H1 (cell line): ENCODE measurements around the gene CTNNA3. TPM values are rescaled to one million over a fixed set of nuclear protein-coding genes. Genes with fewer than 3 reads are reported as not detected.

ENCODE experiments used
- CTCF ChIA-PET: fragments of 300-600 bp; sonication (Branson Sonifier 250); formaldehyde crosslinking; loops from one replicate; lab custom pipeline; 2021; ENCODE audit not compliant: partially characterized antibody; lab: Charles Lee
- POLR2A ChIA-PET: fragments of 300-600 bp; sonication (Branson Sonifier 250); formaldehyde crosslinking; loops from one replicate; lab custom pipeline; 2021; ENCODE audit warnings: inconsistent platforms; ENCODE audit not compliant: partially characterized antibody; lab: Charles Lee
- DNase-seq, 2 experiments: peaks; one replicate each; pipeline versions ENCODE4 v3.0.0 to v3.0.0-alpha.2; 2010 to 2022; ENCODE audit warnings: low spot score in 2 of 2, low read depth in 1 of 2, mixed read lengths in 1 of 2
- FAIRE-seq: peaks from 2 replicates; lab custom pipeline; 2011; peaks lifted over from hg19 to GRCh38; lab: Jason Lieb, UNC
- H2AFZ ChIP-seq: 2 replicates; pipeline ENCODE4 v1.8.1; 2012; ENCODE audit warnings: low read length, inconsistent platforms
- H2AK5ac ChIP-seq: 2 replicates; pipeline ENCODE4 v1.6.1; 2013; ENCODE audit warnings: low read depth, low read length
- H2BK120ac ChIP-seq: replicated peaks from 2 replicates; pipeline ENCODE3; 2013; ENCODE audit warnings: low read depth, low read length, inconsistent platforms
- H2BK12ac ChIP-seq: 2 replicates; pipeline ENCODE4 v1.6.1; 2013; ENCODE audit warnings: low read depth, low read length
- H2BK15ac ChIP-seq: 2 replicates; pipeline ENCODE4 v1.6.1; 2013; ENCODE audit warnings: low read length
- H2BK20ac ChIP-seq: 2 replicates; pipeline ENCODE4 v1.6.1; 2013; ENCODE audit warnings: low read length
- H2BK5ac ChIP-seq: 2 replicates; pipeline ENCODE4 v1.6.1; 2013; ENCODE audit warnings: low read depth, low read length
- H3K14ac ChIP-seq: 2 replicates; pipeline ENCODE4 v1.6.1; 2013; ENCODE audit warnings: inconsistent platforms; ENCODE audit not compliant: insufficient read length
- H3K18ac ChIP-seq: 2 replicates; pipeline ENCODE4 v1.6.1; 2013; ENCODE audit warnings: low read length; ENCODE audit errors: extremely low read depth
- H3K23ac ChIP-seq: 2 replicates; pipeline ENCODE4 v1.6.1; 2013; ENCODE audit warnings: inconsistent platforms; ENCODE audit not compliant: insufficient read length
- H3K23me2 ChIP-seq: 2 replicates; pipeline ENCODE4 v1.6.1; 2013; ENCODE audit warnings: low read depth, low read length
- H3K27ac ChIP-seq: 2 replicates; pipeline ENCODE4 v1.6.1; 2011; ENCODE audit warnings: low read depth, low read length, inconsistent platforms
- H3K27me3 ChIP-seq, 4 experiments: replicated peaks in 1 of 4; 1 replicate in 1 of 4; 2 replicates in 3 of 4; pipeline versions ENCODE4 v1.6.1 to v1.8.1; 2011 to 2013; ENCODE audit warnings: low read length in 3 of 4, mild to moderate bottlenecking in 3 of 4, inconsistent platforms in 2 of 4, mixed read lengths in 2 of 4, moderate library complexity in 1 of 4; ENCODE audit not compliant: control insufficient read depth in 3 of 4, insufficient read depth in 3 of 4; ENCODE audit errors: extremely low read depth in 1 of 4
- H3K36me3 ChIP-seq, 4 experiments: 2 replicates each; pipeline versions ENCODE4 v1.6.1 to v1.8.1; 2011 to 2013; ENCODE audit warnings: mild to moderate bottlenecking in 4 of 4, low read length in 3 of 4, moderate library complexity in 2 of 4, control low read depth in 1 of 4, inconsistent platforms in 1 of 4; ENCODE audit not compliant: insufficient read depth in 4 of 4, control insufficient read depth in 2 of 4
- H3K4ac ChIP-seq: replicated peaks from 2 replicates; pipeline ENCODE3; 2013; ENCODE audit warnings: low read length, low read depth, mixed read lengths, inconsistent platforms; ENCODE audit not compliant: insufficient read length
- H3K4me1 ChIP-seq, 4 experiments: replicated peaks in 1 of 4; 1 replicate in 1 of 4; 2 replicates in 3 of 4; pipeline versions ENCODE4 v1.6.1 to v1.8.1; 2011 to 2013; ENCODE audit warnings: low read length in 3 of 4, inconsistent platforms in 2 of 4, mixed read lengths in 1 of 4; ENCODE audit not compliant: insufficient read depth in 4 of 4, control insufficient read depth in 3 of 4
- H3K4me2 ChIP-seq, 2 experiments: 2 replicates each; pipeline versions ENCODE4 v1.6.1 to v1.8.1; 2011 to 2013; ENCODE audit warnings: low read depth in 2 of 2, low read length in 2 of 2, control low read depth in 1 of 2, inconsistent platforms in 1 of 2, mild to moderate bottlenecking in 1 of 2; ENCODE audit not compliant: insufficient read depth in 1 of 2
- H3K4me3 ChIP-seq, 4 experiments: fragments of 200-600, 300-600 bp in 1 of 4; sonication (generic), shearing (Covaris generic), sonication (Bioruptor Twin) in 1 of 4; 2 replicates each; pipeline versions ENCODE4 v1.5.1 to v1.8.1; 2011 to 2016; ENCODE audit warnings: low read length in 4 of 4, low read depth in 3 of 4, control low read depth in 2 of 4, inconsistent platforms in 2 of 4, mild to moderate bottlenecking in 2 of 4, mixed read lengths in 1 of 4, moderate library complexity in 1 of 4; ENCODE audit not compliant: insufficient read depth in 2 of 4; ENCODE audit errors: extremely low read depth in 1 of 4
- H3K56ac ChIP-seq: replicated peaks from 2 replicates; pipeline ENCODE3; 2013; ENCODE audit warnings: low read depth, mild to moderate bottlenecking, mixed read lengths, low read length, inconsistent platforms; ENCODE audit not compliant: insufficient read length
- H3K79me1 ChIP-seq: 2 replicates; pipeline ENCODE4 v1.6.1; 2013; ENCODE audit warnings: low read depth, low read length, control low read depth
- H3K79me2 ChIP-seq, 2 experiments: 2 replicates each; pipeline versions ENCODE4 v1.6.1 to v1.8.1; 2012 to 2013; ENCODE audit warnings: low read length in 2 of 2, mild to moderate bottlenecking in 2 of 2, inconsistent platforms in 1 of 2; ENCODE audit not compliant: insufficient read depth in 2 of 2, control insufficient read depth in 1 of 2
- H3K9ac ChIP-seq, 4 experiments: replicated peaks in 1 of 4; 1 replicate in 1 of 4; 2 replicates in 3 of 4; pipeline versions ENCODE4 v1.6.1 to v1.8.1; 2011 to 2013; ENCODE audit warnings: low read depth in 3 of 4, low read length in 3 of 4, control low read depth in 2 of 4, mild to moderate bottlenecking in 2 of 4, moderate library complexity in 2 of 4, inconsistent platforms in 1 of 4; ENCODE audit errors: extremely low read depth in 1 of 4
- H3K9me3 ChIP-seq, 2 experiments: 2 replicates each; pipeline versions ENCODE4 v1.6.1 to v1.8.1; 2012 to 2013; ENCODE audit warnings: mild to moderate bottlenecking in 2 of 2, moderate library complexity in 2 of 2, control low read depth in 1 of 2, inconsistent platforms in 1 of 2, low read depth in 1 of 2, low read length in 1 of 2, mixed read lengths in 1 of 2; ENCODE audit not compliant: insufficient read depth in 2 of 2
- H4K20me1 ChIP-seq, 2 experiments: replicated peaks in 1 of 2; 2 replicates each; pipeline versions ENCODE3 to v1.8.1; 2011 to 2013; ENCODE audit warnings: inconsistent platforms in 2 of 2, low read length in 2 of 2, mild to moderate bottlenecking in 1 of 2; ENCODE audit not compliant: insufficient read depth in 2 of 2, control insufficient read depth in 1 of 2
- H4K5ac ChIP-seq: 2 replicates; pipeline ENCODE4 v1.6.1; 2013; ENCODE audit warnings: low read length, low read depth, mixed read lengths, inconsistent platforms; ENCODE audit not compliant: insufficient read length
- H4K8ac ChIP-seq: 2 replicates; pipeline ENCODE4 v1.8.0; 2013; ENCODE audit warnings: mild to moderate bottlenecking, moderate library complexity, low read length, inconsistent platforms; ENCODE audit not compliant: insufficient read depth; ENCODE audit errors: extremely low read depth
- H4K91ac ChIP-seq: replicated peaks from 2 replicates; pipeline ENCODE3; 2013; ENCODE audit warnings: low read length, mixed read lengths, inconsistent platforms; ENCODE audit not compliant: insufficient read length
- BRCA1 ChIP-seq: IDR thresholded peaks from 2 replicates; pipeline ENCODE4 v1.6.1; 2012; ENCODE audit warnings: low read depth, low read length, improper control_type of control experiment
- CTBP2 ChIP-seq: IDR thresholded peaks from 2 replicates; pipeline ENCODE4 v1.7.0; 2011; ENCODE audit warnings: borderline replicate concordance, mild to moderate bottlenecking, moderate library complexity, mixed read lengths, low read length; ENCODE audit not compliant: insufficient read depth, insufficient read length
- E2F6 ChIP-seq: IDR thresholded peaks from 2 replicates; pipeline ENCODE4 v1.6.1; 2012; ENCODE audit warnings: inconsistent platforms
- JUND ChIP-seq: IDR thresholded peaks from 2 replicates; pipeline ENCODE4 v1.6.1; 2011; ENCODE audit warnings: mild to moderate bottlenecking, improper control_type of control experiment, low read length
- NANOG ChIP-seq: IDR thresholded peaks from 2 replicates; pipeline ENCODE4 v1.6.1; 2011; ENCODE audit warnings: low read length, low read depth, mild to moderate bottlenecking, inconsistent platforms; ENCODE audit not compliant: insufficient read depth, poor library complexity, severe bottlenecking
- POU5F1 ChIP-seq: IDR thresholded peaks from 2 replicates; pipeline ENCODE4 v1.6.1; 2011; ENCODE audit warnings: low read depth, mild to moderate bottlenecking, low read length, moderate library complexity
- RNF2 ChIP-seq: fragments of 200-900, 300-1000 bp; sonication (generic); IDR thresholded peaks from 2 replicates; pipeline ENCODE4 v1.7.1; 2016; ENCODE audit warnings: borderline replicate concordance, low read depth, mild to moderate bottlenecking, antibody characterized with exemption, low read length; ENCODE audit not compliant: poor library complexity, severe bottlenecking; ENCODE audit errors: missing control alignments
- SIN3A ChIP-seq, 2 experiments: IDR thresholded peaks in 1 of 2; conservative IDR thresholded peaks in 1 of 2; 2 replicates each; pipeline ENCODE4 v1.6.1; 2011 to 2012; ENCODE audit warnings: low read length in 2 of 2, improper control_type of control experiment in 1 of 2, low read depth in 1 of 2, mild to moderate bottlenecking in 1 of 2
- SIX5 ChIP-seq: IDR thresholded peaks from 2 replicates; pipeline ENCODE4 v1.6.1; 2011; ENCODE audit warnings: mild to moderate bottlenecking, low read depth, low read length
- SP4 ChIP-seq: IDR thresholded peaks from 2 replicates; pipeline ENCODE4 v1.6.1; 2012; ENCODE audit warnings: low read length, inconsistent platforms
- TCF12 ChIP-seq: IDR thresholded peaks from 2 replicates; pipeline ENCODE4 v1.6.1; 2011; ENCODE audit warnings: low read depth, mild to moderate bottlenecking, low read length
- WGBS, 2 experiments: shearing (Covaris generic) in 1 of 2; methylation state at CpG; one replicate each; pipeline versions ENCODE4 v1.1.6 to v1.1.7; 2013 to 2015; ENCODE audit warnings: low lambda C conversion rate in 2 of 2, mixed read lengths in 2 of 2, inconsistent platforms in 1 of 2, low coverage in 1 of 2, missing lambda C conversion rate in 1 of 2; ENCODE audit not compliant: insufficient replicate concordance in 2 of 2, insufficient coverage in 1 of 2, insufficient read length in 1 of 2; ENCODE audit errors: extremely low coverage in 1 of 2, missing lambda C conversion rate in 1 of 2; 5-methylcytosine and 5-hydroxymethylcytosine counted together
- polyA plus RNA-seq, 7 experiments: library from polyadenylated mRNA; depleted of rRNA in 3 of 7; stranded (reverse) in 5 of 7; unstranded in 2 of 7; fragments of >200 nt in 5 of 7; fragments of 200-250 nt in 2 of 7; gene quantifications; 1 replicate in 5 of 7; 2 replicates in 1 of 7; 4 replicates in 1 of 7; pipeline versions ENCODE4 v1.2.1 to v1.2.3, GENCODE V29; 2011 to 2013; ENCODE audit warnings: missing spikeins in 2 of 7, mixed read lengths in 2 of 7
- total RNA-seq: library from RNA; stranded (reverse); fragmentation: NEBNext Ultra II Directional; extraction: Animal tissue kit (Norgen Biotek cat#: 25700); gene quantifications from 2 replicates; pipeline ENCODE4 v1.2.1, GENCODE V29; 2021

CTNNA3 gene
- total and polyA plus RNA-seq, 2 of the 8 experiments (the other 6 are each of a cell fraction or from before 2014, with no cell fraction given): 1.3 to 1.5 TPM

DNA sequence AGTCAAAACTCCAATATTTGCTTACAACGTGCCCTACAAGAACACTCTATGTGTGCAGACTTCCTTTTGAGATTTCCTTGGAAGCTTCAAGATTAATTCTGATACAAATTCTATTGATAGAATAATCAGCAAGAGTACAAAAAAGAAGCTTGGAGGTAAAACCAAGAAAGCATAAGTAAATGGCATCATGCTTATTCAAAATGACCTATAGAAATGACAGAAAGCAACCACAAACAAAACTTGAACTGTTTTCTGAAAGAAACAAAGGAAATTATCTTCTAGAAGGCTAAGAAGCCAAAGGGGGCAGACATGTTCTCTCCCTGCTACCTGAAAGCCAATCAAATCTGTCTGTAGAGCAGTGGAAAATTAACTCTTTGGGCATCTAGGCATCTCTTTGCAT lies 73.0 kb downstream of the CTNNA3 start:
- FAIRE-seq (no peak), DNase-seq (no peak)
- Histone ChIP-seq H3K36me3 (no peaks in the 10 kb centered on the region), H3K23me2 (no peaks in the 10 kb centered on the region), H2BK120ac (no peak overlapping the region), H2AFZ (no peak overlapping the region), H3K4me3 (no peak overlapping the region), H2BK12ac (no peak overlapping the region), H3K14ac (no peak overlapping the region), H3K27ac (no peak overlapping the region), H3K4me2 (no peak overlapping the region), H3K23ac (no peak overlapping the region), H3K4ac (no peak overlapping the region), H3K27me3 (no peaks in the 10 kb centered on the region), H2AK5ac (no peak overlapping the region), H3K79me2 (no peaks in the 10 kb centered on the region), H4K20me1 (no peaks in the 10 kb centered on the region), H3K79me1 (no peaks in the 10 kb centered on the region), H3K4me1 (no peaks in the 10 kb centered on the region), H4K91ac (no peak overlapping the region), H3K9me3 (no peaks in the 10 kb centered on the region), H3K18ac (no peak overlapping the region), H2BK20ac (no peak overlapping the region), H3K56ac (no peak overlapping the region), H2BK5ac (no peak overlapping the region), H2BK15ac (no peak overlapping the region), H3K9ac (no peak overlapping the region), H4K5ac (no peak overlapping the region), H4K8ac (no peak overlapping the region)
- 89% methylated on average over 1 of the region's 1 CpG; no CpG with 5 or more reads in 1 of the 2 experiments for WGBS, 2 experiments
- no peak for TF ChIP-seq RNF2
- no peak for TF ChIP-seq SIX5
- no peak for TF ChIP-seq SP4
- TF ChIP-seq JUND: no peak
- no peak for TF ChIP-seq TCF12
- TF ChIP-seq SIN3A (conservative IDR thresholded peaks at IDR 0.05 in 1 of 2, IDR thresholded peaks at IDR 0.05 in 1 of 2; ENCODE audit: low read depth in 1 of 2, low read length in 2 of 2): no peak
- no peak for TF ChIP-seq NANOG
- no peak for TF ChIP-seq CTBP2
- no peak for TF ChIP-seq BRCA1
- TF ChIP-seq POU5F1: no peak
- TF ChIP-seq E2F6: no peak
- ChIA-PET CTCF (interaction anchor here (0.6 to 0.9 kb wide), 2 partner anchors 139 to 314 kb away, joined by 3 read pairs; no protein-coding TSS in a partner anchor), POLR2A (no interaction called here)
